ENCODE results near the gene PRRC2A.

PRRC2A gene

DNA sequence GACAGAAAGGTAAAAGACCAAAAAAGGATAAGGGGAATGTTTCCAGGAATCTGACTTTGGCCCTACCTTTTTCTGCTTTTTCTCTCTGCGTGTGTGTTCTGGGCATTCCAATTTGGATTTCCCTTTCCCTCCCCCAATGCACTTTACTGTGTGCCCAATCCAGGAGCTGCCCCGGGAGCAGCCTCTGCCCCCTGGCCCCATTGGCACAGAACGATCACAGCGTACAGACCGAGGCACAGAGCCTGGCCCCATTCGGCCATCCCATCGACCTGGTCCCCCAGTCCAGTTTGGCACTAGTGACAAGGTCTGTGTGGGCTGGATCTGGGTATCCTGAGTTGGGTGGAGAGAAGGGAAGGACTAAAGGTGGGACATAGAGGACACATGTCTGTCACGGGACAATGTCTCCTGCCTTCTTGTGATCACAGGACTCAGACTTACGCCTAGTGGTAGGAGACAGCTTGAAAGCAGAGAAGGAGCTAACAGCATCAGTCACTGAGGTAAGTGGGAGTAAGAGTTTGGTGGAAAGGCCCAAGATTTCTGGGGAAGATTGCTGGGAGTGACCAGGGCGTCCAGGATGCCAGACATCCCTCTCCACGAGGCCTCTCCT lies 14.6 kb downstream of the PRRC2A start:
- no peaks in the 10 kb centered on the region for H3K27me3 ChIP-seq (replicated peaks; ENCODE audit: control insufficient read depth, insufficient read depth, low read length, poor library complexity, severe bottlenecking)
- no peak overlapping the region for H3K27ac ChIP-seq (ENCODE audit: insufficient read depth, low read length, poor library complexity, severe bottlenecking)
- no peak overlapping the region for H3K4me3 ChIP-seq (ENCODE audit: insufficient read depth, low read depth, low read length, poor library complexity, severe bottlenecking)
- H3K4me1 ChIP-seq (ENCODE audit: control insufficient read depth, insufficient read depth, low read length, poor library complexity, severe bottlenecking): no peaks in the 10 kb centered on the region
- H3K36me3 ChIP-seq (ENCODE audit: control insufficient read depth, insufficient read depth, low read length): peaks cover 94% of the 10 kb centered on the region
- no peaks in the 10 kb centered on the region for H3K9me3 ChIP-seq (ENCODE audit: control insufficient read depth, low read length)
- DNase-seq: no peak

DNA sequence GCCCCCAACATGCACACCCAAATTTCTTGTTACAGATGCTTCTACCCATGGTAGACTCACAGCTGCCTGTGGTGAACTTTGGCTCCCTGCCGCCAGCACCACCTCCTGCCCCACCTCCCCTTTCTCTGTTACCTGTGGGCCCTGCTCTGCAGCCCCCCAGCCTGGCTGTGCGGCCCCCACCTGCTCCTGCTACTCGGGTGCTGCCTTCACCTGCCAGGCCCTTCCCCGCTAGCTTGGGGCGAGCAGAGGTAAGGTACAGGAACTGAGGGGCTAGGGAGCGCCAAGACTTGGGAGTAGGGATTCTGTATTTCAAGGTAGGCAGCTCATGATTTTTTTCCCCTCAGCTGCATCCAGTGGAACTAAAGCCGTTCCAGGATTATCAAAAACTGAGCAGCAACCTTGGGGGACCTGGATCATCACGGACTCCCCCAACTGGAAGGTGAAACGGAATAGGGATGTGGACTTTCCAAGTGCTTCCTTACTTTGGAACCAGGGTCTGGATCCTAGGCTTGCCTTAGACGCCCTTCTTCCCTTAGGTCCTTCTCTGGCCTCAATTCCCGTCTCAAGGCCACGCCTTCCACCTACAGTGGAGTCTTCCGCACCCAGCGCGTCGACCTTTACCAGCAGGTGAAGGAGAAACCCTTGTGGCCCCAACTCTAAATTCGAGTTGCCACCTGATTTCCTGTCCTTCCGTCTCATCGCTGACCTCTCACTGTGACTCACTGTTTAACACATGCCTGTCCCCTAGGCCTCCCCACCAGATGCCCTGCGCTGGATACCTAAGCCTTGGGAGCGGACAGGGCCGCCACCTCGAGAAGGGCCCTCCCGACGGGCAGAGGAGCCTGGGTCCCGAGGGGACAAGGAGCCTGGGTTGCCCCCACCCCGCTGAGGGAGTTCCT lies 16.4 kb downstream of the PRRC2A start:
- H3K36me3 ChIP-seq (ENCODE audit: control insufficient read depth, insufficient read depth, low read length): peaks cover 94% of the 10 kb centered on the region
- H3K4me3 ChIP-seq (ENCODE audit: insufficient read depth, low read depth, low read length, poor library complexity, severe bottlenecking): no peak overlapping the region
- H3K27ac ChIP-seq (ENCODE audit: insufficient read depth, low read length, poor library complexity, severe bottlenecking): no peak overlapping the region
- H3K4me1 ChIP-seq (ENCODE audit: control insufficient read depth, insufficient read depth, low read length, poor library complexity, severe bottlenecking): no peaks in the 10 kb centered on the region
- no peaks in the 10 kb centered on the region for H3K27me3 ChIP-seq (replicated peaks; ENCODE audit: control insufficient read depth, insufficient read depth, low read length, poor library complexity, severe bottlenecking)
- H3K9me3 ChIP-seq (ENCODE audit: control insufficient read depth, low read length): no peaks in the 10 kb centered on the region
- DNase-seq: no peak

DNA sequence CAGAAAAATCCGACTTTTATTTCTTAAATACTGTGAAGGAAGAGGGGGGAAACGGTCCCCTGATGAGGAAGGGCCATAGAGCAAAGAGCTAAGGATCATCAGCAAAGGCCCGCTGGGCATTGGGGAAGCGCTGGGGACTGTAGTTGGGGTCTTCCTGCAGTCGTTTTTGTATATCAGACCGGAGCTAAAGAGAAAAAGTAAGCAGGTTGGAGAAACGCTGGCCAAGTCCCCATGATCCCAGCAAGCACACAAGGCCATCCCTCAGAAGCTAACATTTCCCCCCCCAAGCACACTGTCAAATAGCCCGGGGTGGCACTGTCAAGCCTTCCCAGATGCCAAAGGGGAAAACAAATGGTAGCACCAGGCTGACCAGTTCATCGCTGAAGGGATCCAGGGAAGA lies 18.5 kb downstream of the PRRC2A start:
- peaks cover 91% of the 10 kb centered on the region for H3K36me3 ChIP-seq (ENCODE audit: control insufficient read depth, insufficient read depth, low read length)
- DNase-seq: no peak
- no peaks in the 10 kb centered on the region for H3K4me1 ChIP-seq (ENCODE audit: control insufficient read depth, insufficient read depth, low read length, poor library complexity, severe bottlenecking)
- H3K27ac ChIP-seq (ENCODE audit: insufficient read depth, low read length, poor library complexity, severe bottlenecking): no peak overlapping the region
- no peak overlapping the region for H3K4me3 ChIP-seq (ENCODE audit: insufficient read depth, low read depth, low read length, poor library complexity, severe bottlenecking)
- H3K9me3 ChIP-seq (ENCODE audit: control insufficient read depth, low read length): no peaks in the 10 kb centered on the region
- no peaks in the 10 kb centered on the region for H3K27me3 ChIP-seq (replicated peaks; ENCODE audit: control insufficient read depth, insufficient read depth, low read length, poor library complexity, severe bottlenecking)

DNA sequence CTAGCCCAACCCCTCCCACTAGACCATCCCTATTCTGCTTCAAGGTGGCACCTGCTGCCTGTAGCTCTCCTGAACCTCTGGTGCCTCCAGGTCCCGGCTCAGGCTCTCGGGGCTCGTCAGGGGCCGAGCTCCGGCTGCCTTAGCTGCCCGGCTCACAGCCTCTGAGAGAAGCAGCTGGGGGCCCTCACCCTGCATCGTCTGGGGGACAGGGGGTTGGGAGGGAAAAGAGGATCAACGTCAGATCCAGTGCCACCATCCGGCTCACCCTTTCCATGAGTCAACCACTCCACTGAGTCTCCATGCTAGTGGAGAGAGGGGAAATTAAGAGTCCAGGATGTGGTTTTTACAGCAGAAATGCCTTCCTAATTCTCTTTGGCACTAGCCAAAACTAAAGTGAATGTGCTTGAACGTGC lies 18.9 kb downstream of the PRRC2A start:
- H3K9me3 ChIP-seq (ENCODE audit: control insufficient read depth, low read length): no peaks in the 10 kb centered on the region
- no peak for DNase-seq

DNA sequence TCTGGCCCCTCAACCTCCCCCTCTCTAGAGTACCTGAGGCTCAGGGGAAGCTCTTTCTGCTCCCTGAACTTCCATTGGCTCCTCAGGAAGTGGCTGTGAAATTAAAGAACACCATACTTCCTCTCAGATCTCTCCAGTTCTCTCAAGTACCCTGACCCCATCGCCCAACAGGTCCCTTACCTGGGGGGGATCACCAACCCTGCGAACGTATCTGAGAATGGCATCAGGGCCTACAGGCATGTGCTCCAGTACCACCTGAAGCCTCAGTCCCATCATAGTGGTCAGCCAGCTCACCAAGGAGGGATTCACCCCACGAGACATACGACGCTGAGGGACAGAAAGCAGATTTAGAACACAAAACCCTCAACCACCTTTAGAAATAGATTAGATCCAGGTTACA lies 20.1 kb downstream of the PRRC2A start:
- peaks cover 91% of the 10 kb centered on the region for H3K36me3 ChIP-seq (ENCODE audit: control insufficient read depth, insufficient read depth, low read length)
- DNase-seq: no peak
- no peak overlapping the region for H3K27ac ChIP-seq (ENCODE audit: insufficient read depth, low read length, poor library complexity, severe bottlenecking)

More for the DNA sequence above, 18.9 kb downstream of the PRRC2A start:
- Histone ChIP-seq H3K4me1 (ENCODE audit: control insufficient read depth, insufficient read depth, low read length, poor library complexity, severe bottlenecking) (no peaks in the 10 kb centered on the region), H3K4me3 (ENCODE audit: insufficient read depth, low read depth, low read length, poor library complexity, severe bottlenecking) (no peak overlapping the region), H3K36me3 (ENCODE audit: control insufficient read depth, insufficient read depth, low read length) (peaks cover 91% of the 10 kb centered on the region), H3K27ac (ENCODE audit: insufficient read depth, low read length, poor library complexity, severe bottlenecking) (no peak overlapping the region), H3K27me3 (replicated peaks; ENCODE audit: control insufficient read depth, insufficient read depth, low read length, poor library complexity, severe bottlenecking) (no peaks in the 10 kb centered on the region)

DNA sequence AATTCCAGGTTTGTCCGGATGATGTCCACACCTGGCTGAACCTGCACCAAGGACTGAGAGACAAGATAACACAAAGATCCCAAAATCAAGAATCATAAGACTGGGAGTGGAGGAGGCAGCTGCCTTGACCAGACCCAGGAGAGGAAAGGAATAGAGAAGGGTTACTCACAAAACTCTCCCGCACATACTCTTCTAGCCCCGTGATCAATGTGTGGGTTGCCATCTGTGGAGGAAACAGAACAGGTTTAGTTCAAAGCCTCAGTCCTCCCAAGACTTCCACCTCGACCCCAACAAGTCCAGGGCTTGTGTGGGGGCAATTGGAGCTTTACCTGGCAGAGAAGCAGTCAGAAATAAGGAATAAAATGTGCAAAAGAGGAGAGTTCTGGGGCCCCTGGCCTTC lies 20.9 kb downstream of the PRRC2A start:
- DNase-seq: no peak
- Histone ChIP-seq H3K9me3 (ENCODE audit: control insufficient read depth, low read length) (no peaks in the 10 kb centered on the region), H3K36me3 (ENCODE audit: control insufficient read depth, insufficient read depth, low read length) (peaks cover 91% of the 10 kb centered on the region), H3K27me3 (replicated peaks; ENCODE audit: control insufficient read depth, insufficient read depth, low read length, poor library complexity, severe bottlenecking) (no peaks in the 10 kb centered on the region), H3K27ac (ENCODE audit: insufficient read depth, low read length, poor library complexity, severe bottlenecking) (no peak overlapping the region), H3K4me1 (ENCODE audit: control insufficient read depth, insufficient read depth, low read length, poor library complexity, severe bottlenecking) (no peaks in the 10 kb centered on the region), H3K4me3 (ENCODE audit: insufficient read depth, low read depth, low read length, poor library complexity, severe bottlenecking) (no peak overlapping the region)

More for the DNA sequence above, 20.1 kb downstream of the PRRC2A start:
- H3K9me3 ChIP-seq (ENCODE audit: control insufficient read depth, low read length): no peaks in the 10 kb centered on the region
- no peaks in the 10 kb centered on the region for H3K27me3 ChIP-seq (replicated peaks; ENCODE audit: control insufficient read depth, insufficient read depth, low read length, poor library complexity, severe bottlenecking)
- H3K4me1 ChIP-seq (ENCODE audit: control insufficient read depth, insufficient read depth, low read length, poor library complexity, severe bottlenecking): no peaks in the 10 kb centered on the region
- no peak overlapping the region for H3K4me3 ChIP-seq (ENCODE audit: insufficient read depth, low read depth, low read length, poor library complexity, severe bottlenecking)

DNA sequence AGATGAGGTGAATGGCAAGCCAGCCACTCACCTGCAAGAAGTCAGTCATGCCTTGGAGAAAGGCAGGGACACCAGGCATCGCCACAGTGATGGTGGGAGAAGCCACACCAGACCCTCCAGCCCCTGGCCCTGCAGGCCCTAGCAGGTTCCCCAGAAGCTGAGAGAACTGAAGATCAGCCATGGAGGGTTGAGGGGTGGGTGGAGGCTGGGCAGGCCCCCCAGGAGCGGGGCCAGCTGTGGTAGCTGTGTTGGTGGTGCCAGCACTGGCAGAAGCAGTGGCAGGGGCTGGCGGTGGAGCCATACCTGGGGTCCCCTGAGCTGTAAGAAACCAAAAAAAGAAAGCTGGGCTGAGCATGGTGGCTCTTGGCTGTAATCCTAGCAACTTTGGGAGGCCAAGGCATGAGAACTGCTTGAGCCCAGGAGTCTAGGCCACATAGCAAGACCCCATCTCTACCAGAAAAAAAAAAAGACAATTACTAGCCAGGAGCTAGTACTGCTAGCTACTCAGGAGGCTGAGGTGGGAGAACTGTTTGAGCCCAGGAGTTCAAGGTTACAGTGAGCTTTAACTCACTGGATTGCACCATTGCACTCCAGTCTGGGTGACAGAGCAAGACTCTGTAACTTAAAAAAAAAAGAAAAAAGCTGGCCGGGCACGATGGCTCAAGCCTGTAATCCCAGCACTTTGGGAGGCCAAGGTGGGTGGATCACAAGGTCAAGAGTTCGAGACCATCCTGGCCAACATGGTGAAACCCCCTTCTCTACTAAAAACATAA lies 22.5 kb downstream of the PRRC2A start:
- Histone ChIP-seq H3K27ac (ENCODE audit: insufficient read depth, low read length, poor library complexity, severe bottlenecking) (no peak overlapping the region), H3K27me3 (replicated peaks; ENCODE audit: control insufficient read depth, insufficient read depth, low read length, poor library complexity, severe bottlenecking) (no peaks in the 10 kb centered on the region), H3K9me3 (ENCODE audit: control insufficient read depth, low read length) (no peaks in the 10 kb centered on the region), H3K4me3 (ENCODE audit: insufficient read depth, low read depth, low read length, poor library complexity, severe bottlenecking) (no peak overlapping the region), H3K36me3 (ENCODE audit: control insufficient read depth, insufficient read depth, low read length) (peaks cover 91% of the 10 kb centered on the region), H3K4me1 (ENCODE audit: control insufficient read depth, insufficient read depth, low read length, poor library complexity, severe bottlenecking) (no peaks in the 10 kb centered on the region)
- no peak for DNase-seq

DNA sequence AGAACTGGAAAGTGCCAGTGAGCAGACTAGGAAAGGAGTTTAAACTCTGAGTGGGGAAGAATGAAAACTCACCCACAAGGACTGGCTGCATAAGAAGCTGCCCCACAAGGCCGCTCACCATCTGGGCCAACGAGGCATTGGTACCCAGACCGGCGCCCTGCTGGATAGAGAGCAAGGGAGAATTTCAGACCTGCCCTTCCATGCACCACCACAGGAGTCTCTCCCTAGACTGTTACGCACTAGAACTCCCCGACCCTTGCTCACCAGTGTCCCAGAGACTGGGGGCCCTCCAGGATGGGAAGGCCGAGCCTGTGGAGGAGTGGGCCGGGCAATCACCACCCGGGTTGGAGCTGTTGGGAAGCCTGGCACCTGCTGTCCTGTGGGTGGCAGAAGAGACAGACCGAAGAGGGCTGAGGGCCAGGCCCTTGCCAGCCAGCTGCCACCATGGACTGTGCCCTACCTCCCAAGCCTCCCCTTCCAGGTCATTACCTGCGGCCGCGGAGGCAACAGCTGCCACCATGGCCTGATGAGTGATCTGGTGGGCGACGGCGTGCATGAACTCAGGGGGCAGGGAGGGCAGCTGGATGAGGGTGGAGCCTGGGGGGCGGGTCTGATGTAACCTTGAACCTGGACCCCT lies 23.4 kb downstream of the PRRC2A start:
- no peaks in the 10 kb centered on the region for H3K4me1 ChIP-seq (ENCODE audit: control insufficient read depth, insufficient read depth, low read length, poor library complexity, severe bottlenecking)
- no peak overlapping the region for H3K4me3 ChIP-seq (ENCODE audit: insufficient read depth, low read depth, low read length, poor library complexity, severe bottlenecking)
- no peaks in the 10 kb centered on the region for H3K9me3 ChIP-seq (ENCODE audit: control insufficient read depth, low read length)
- DNase-seq: no peak
- H3K27ac ChIP-seq (ENCODE audit: insufficient read depth, low read length, poor library complexity, severe bottlenecking): no peak overlapping the region
- no peaks in the 10 kb centered on the region for H3K27me3 ChIP-seq (replicated peaks; ENCODE audit: control insufficient read depth, insufficient read depth, low read length, poor library complexity, severe bottlenecking)
- H3K36me3 ChIP-seq (ENCODE audit: control insufficient read depth, insufficient read depth, low read length): peaks cover 94% of the 10 kb centered on the region

DNA sequence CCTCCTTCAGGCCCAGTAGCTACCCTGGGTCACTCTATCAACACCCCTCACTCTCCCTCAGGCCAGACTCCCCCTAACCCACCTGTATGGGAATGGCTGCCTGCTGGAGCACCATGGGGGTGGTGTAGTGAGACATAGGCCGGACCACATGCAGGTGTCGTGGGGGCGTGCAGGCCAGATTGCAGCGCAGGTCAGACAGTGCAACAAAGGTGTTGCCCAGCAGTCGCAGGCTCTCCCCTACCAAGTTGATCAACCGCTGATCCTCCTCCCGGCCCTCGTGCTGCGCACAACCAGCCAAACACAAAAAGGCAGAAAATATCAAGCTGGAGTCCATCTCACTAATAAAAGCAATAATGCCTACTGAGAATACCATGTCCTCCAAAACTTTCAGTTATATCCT lies 24.8 kb downstream of the PRRC2A start:
- Histone ChIP-seq H3K27me3 (replicated peaks; ENCODE audit: control insufficient read depth, insufficient read depth, low read length, poor library complexity, severe bottlenecking) (no peaks in the 10 kb centered on the region), H3K36me3 (ENCODE audit: control insufficient read depth, insufficient read depth, low read length) (peaks cover 88% of the 10 kb centered on the region), H3K4me3 (ENCODE audit: insufficient read depth, low read depth, low read length, poor library complexity, severe bottlenecking) (no peak overlapping the region), H3K4me1 (ENCODE audit: control insufficient read depth, insufficient read depth, low read length, poor library complexity, severe bottlenecking) (no peaks in the 10 kb centered on the region), H3K27ac (ENCODE audit: insufficient read depth, low read length, poor library complexity, severe bottlenecking) (no peak overlapping the region), H3K9me3 (ENCODE audit: control insufficient read depth, low read length) (no peaks in the 10 kb centered on the region)
- DNase-seq: no peak

All from effector memory CD4-positive, alpha-beta T cell (primary cell).